Measurements from ENCODE around the gene FBXL4. TPM values are rescaled to one million over a fixed set of nuclear protein-coding genes. Genes with fewer than 3 reads are reported as not detected.

FBXL4 gene
- total and polyA plus RNA-seq, 4 donors: 3.5 to 35.0 (median 9.4) TPM

DNA sequence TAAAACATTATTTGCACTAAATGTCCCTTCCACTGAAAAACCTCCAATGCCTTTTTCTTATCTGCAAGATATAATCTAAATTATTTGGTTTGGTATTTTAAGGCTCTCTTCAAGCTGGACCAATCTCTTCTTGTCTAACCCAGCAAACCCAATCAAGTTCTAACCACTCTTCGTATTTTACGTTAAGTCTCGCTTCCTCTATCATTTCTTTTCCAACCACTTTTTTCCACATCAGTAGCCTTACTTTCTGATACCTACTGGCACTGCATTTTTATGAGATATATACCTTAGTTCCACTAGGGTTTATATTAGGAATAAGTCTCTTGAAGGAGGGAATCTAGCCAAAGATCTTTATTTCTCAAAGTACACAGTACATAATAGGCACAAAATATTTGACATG lies 19.1 kb downstream of the FBXL4 start:
- DNase-seq: no peak
- TF ChIP-seq, protein P1, sequence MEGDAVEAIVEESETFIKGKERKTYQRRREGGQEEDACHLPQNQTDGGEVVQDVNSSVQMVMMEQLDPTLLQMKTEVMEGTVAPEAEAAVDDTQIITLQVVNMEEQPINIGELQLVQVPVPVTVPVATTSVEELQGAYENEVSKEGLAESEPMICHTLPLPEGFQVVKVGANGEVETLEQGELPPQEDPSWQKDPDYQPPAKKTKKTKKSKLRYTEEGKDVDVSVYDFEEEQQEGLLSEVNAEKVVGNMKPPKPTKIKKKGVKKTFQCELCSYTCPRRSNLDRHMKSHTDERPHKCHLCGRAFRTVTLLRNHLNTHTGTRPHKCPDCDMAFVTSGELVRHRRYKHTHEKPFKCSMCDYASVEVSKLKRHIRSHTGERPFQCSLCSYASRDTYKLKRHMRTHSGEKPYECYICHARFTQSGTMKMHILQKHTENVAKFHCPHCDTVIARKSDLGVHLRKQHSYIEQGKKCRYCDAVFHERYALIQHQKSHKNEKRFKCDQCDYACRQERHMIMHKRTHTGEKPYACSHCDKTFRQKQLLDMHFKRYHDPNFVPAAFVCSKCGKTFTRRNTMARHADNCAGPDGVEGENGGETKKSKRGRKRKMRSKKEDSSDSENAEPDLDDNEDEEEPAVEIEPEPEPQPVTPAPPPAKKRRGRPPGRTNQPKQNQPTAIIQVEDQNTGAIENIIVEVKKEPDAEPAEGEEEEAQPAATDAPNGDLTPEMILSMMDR (IDR thresholded peaks at IDR 0.05; ENCODE audit: control extremely low read depth, extremely low read depth): no peak
- peaks cover 2 to 9% (median 4%) of the 10 kb centered on the region in 4 donors for H3K36me3 ChIP-seq (ENCODE audit: control insufficient read depth in 4 of 4, insufficient read depth in 4 of 4, low read length in 4 of 4)

DNA sequence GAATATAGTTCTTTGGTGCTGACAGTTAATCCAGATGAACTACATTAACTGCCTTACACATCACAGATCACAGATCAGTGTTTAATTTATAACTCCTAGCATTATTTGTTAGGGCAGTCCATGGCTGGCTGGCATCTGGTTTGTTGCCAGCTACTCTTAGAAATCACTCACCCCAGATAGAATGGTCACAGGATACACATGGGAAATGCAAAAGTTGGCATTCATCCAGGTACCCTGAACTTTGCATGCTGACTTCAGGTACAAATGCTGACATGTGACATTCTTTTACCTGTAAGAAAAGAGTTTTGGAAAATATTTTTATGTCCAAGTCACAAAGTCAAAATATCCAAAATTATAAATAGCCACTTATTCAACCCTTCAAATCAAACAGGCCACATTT lies 20.2 kb downstream of the FBXL4 start:
- no peak overlapping the region for H3K4me3 ChIP-seq
- peaks cover 2 to 9% (median 4%) of the 10 kb centered on the region in 4 donors for H3K36me3 ChIP-seq (ENCODE audit: control insufficient read depth in 4 of 4, insufficient read depth in 4 of 4, low read length in 4 of 4)
- DNase-seq (peak in 2 of 3 donors; percentile 11 to 39), ATAC-seq (ENCODE audit: insufficient read depth, low FRiP score) (no peak)
- TF ChIP-seq, protein P1 (IDR thresholded peaks at IDR 0.05; ENCODE audit: control extremely low read depth, extremely low read depth): no peak
- no peaks in the 10 kb centered on the region for H3K9me3 ChIP-seq (ENCODE audit: control insufficient read depth in 4 of 4, insufficient read depth in 3 of 4, low read length in 3 of 4)
- no peaks in the 10 kb centered on the region for H3K27me3 ChIP-seq (ENCODE audit: control insufficient read depth in 3 of 3, insufficient read depth in 3 of 3, low read length in 2 of 3)
- no peak overlapping the region for H3K27ac ChIP-seq (ENCODE audit: low read depth in 1 of 2, low read length in 1 of 2)
- no peak overlapping the region for H3K9ac ChIP-seq (ENCODE audit: insufficient read depth in 1 of 2, low read length in 2 of 2)
- H3K4me1 ChIP-seq (ENCODE audit: control insufficient read depth in 5 of 5, insufficient read depth in 5 of 5, low read length in 5 of 5): peaks cover 0 to 14% (median 2%) of the 10 kb centered on the region in 5 donors

More for the DNA sequence above, 19.1 kb downstream of the FBXL4 start:
- no peak for ATAC-seq (ENCODE audit: insufficient read depth, low FRiP score)
- H3K27ac ChIP-seq (ENCODE audit: low read depth in 1 of 2, low read length in 1 of 2): no peak overlapping the region
- no peaks in the 10 kb centered on the region for H3K9me3 ChIP-seq (ENCODE audit: control insufficient read depth in 4 of 4, insufficient read depth in 3 of 4, low read length in 3 of 4)
- no peaks in the 10 kb centered on the region for H3K27me3 ChIP-seq (ENCODE audit: control insufficient read depth in 3 of 3, insufficient read depth in 3 of 3, low read length in 2 of 3)
- H3K4me3 ChIP-seq: no peak overlapping the region
- 96 to 97% methylated on average over 3 of the region's 3 CpGs for WGBS, 2 donors
- peaks cover 0 to 21% (median 2%) of the 10 kb centered on the region in 5 donors for H3K4me1 ChIP-seq (ENCODE audit: control insufficient read depth in 5 of 5, insufficient read depth in 5 of 5, low read length in 5 of 5)
- no peak overlapping the region for H3K9ac ChIP-seq (ENCODE audit: insufficient read depth in 1 of 2, low read length in 2 of 2)

DNA sequence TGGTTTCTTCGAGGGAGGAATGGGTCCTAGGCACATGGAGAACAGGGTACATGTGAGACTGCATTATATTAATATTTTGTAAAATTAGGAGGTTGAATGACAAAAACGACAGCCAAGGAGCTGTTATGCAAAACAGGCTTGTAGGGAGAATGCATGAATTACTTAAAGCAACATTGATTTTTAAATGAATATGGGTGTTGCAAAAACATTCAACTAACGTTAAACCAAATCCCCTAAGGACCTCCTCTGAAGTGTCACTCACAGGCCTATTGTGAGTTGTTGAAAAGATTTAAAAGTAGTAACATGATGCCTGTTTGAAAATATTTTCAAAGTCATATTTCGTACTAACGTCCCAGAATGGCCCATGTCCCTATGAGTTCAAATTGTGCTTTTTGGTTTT lies 21.9 kb downstream of the FBXL4 start:
- no peak for ATAC-seq (ENCODE audit: insufficient read depth, low FRiP score)
- TF ChIP-seq, protein P1 (IDR thresholded peaks at IDR 0.05; ENCODE audit: control extremely low read depth, extremely low read depth): no peak
- no peaks in the 10 kb centered on the region for H3K27me3 ChIP-seq (ENCODE audit: control insufficient read depth in 3 of 3, insufficient read depth in 3 of 3, low read length in 2 of 3)
- H3K4me3 ChIP-seq: no peak overlapping the region
- no peak overlapping the region for H3K9ac ChIP-seq (ENCODE audit: insufficient read depth in 1 of 2, low read length in 2 of 2)
- peaks cover 0 to 18% (median 0%) of the 10 kb centered on the region in 5 donors for H3K4me1 ChIP-seq (ENCODE audit: control insufficient read depth in 5 of 5, insufficient read depth in 5 of 5, low read length in 5 of 5)
- no peaks in the 10 kb centered on the region for H3K9me3 ChIP-seq (ENCODE audit: control insufficient read depth in 4 of 4, insufficient read depth in 3 of 4, low read length in 3 of 4)
- DNase-seq: no peak
- WGBS, 2 donors: 69 to 70% methylated on average over 5 of the region's 5 CpGs
- H3K36me3 ChIP-seq (ENCODE audit: control insufficient read depth in 4 of 4, insufficient read depth in 4 of 4, low read length in 4 of 4): peaks cover 2 to 9% (median 4%) of the 10 kb centered on the region in 4 donors
- H3K27ac ChIP-seq (ENCODE audit: low read depth in 1 of 2, low read length in 1 of 2): no peak overlapping the region

DNA sequence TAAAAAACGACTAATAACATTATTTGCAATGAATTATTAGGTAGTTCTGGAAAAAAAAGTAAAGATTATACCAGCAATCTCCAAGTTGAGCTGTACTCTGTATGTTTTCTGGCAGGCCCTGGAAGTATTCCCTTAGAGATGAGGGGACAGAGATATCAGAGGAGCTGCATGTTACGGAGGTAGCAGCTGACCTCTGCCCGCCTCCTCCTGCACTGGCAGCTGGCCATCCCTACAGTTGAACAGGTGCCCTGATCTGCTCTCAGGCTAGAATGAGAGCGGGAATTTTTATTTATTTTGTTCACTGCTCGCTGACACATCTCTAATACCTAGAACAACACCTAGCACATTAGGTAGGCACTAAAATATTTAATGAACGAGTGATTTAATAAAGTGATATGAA lies 23.1 kb downstream of the FBXL4 start:
- TF ChIP-seq, protein P1 (IDR thresholded peaks at IDR 0.05; ENCODE audit: control extremely low read depth, extremely low read depth): no peak
- WGBS, 2 donors: 76 to 77% methylated on average over 6 of the region's 6 CpGs
- Histone ChIP-seq H3K36me3 (ENCODE audit: control insufficient read depth in 4 of 4, insufficient read depth in 4 of 4, low read length in 4 of 4) (peaks cover under 1 to 10% (median 4%) of the 10 kb centered on the region in 4 donors), H3K9me3 (ENCODE audit: control insufficient read depth in 4 of 4, insufficient read depth in 3 of 4, low read length in 3 of 4) (no peaks in the 10 kb centered on the region), H3K4me3 (no peak overlapping the region), H3K9ac (ENCODE audit: insufficient read depth in 1 of 2, low read length in 2 of 2) (no peak overlapping the region), H3K4me1 (ENCODE audit: control insufficient read depth in 5 of 5, insufficient read depth in 5 of 5, low read length in 5 of 5) (peaks cover 0 to 14% (median 0%) of the 10 kb centered on the region in 5 donors), H3K27ac (ENCODE audit: low read depth in 1 of 2, low read length in 1 of 2) (no peak overlapping the region), H3K27me3 (ENCODE audit: control insufficient read depth in 3 of 3, insufficient read depth in 3 of 3, low read length in 2 of 3) (no peaks in the 10 kb centered on the region)
- ATAC-seq (ENCODE audit: insufficient read depth, low FRiP score) (no peak), DNase-seq (no peak)
